HFF-Myc (cell line): Measurements from ENCODE around the gene SLC7A4.

ENCODE experiments used
- DNase-seq: peaks from one replicate; pipeline ENCODE4 v3.0.0-alpha.2; 2011; ENCODE audit warnings: low read depth; ENCODE audit errors: extremely low read depth
- H3K4me3 ChIP-seq: replicated peaks from 2 replicates; pipeline ENCODE4 v1.5.1; 2011; ENCODE audit warnings: low read depth, mild to moderate bottlenecking, control low read depth, low read length
- TF ChIP-seq, protein P1 (sequence below): IDR thresholded peaks from 2 replicates; pipeline ENCODE4 v1.5.1; 2012; ENCODE audit warnings: mild to moderate bottlenecking, low read depth, low read length, control low read depth; ENCODE audit errors: missing control alignments

The SLC7A4 gene

DNA sequence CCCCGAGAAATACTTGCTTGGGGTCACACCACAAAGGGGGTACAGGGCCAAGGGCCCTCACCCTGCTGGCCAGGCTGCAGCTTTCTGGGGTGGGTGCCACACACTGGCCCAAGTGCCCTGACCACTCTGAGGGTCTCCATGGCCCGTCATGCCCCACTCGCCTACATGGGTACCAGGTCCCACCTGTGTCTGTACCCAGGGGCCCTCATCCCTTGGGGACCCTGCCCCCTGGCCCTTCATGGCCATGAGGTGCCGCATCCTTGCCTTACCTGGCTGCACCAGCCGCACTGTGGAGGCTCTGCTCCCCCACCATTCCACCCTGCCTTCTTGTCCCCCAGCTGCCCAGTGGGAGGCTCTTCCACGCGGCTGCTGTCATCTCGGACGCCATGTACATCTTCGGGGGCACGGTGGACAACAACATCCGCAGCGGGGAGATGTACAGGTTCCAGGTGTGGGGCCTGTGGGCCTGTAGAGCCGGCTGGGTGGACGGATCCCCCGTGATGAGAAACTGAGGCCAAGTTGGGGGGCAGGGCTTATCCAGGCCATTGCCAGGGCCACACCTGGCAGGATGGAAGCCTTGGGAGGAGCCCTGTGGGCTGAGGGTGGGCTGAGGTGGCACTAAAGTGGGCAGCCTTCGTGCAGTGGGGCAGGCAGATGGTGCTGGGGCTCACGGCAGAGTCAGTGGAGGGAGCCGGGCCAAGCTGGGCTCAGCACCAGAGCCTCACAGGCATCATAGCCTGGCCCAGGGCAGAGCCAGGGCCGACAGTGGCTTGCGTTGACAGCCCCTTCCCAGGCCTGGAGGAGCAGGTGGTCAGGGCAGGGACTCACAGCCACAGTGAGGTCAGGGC is 39.7 kb downstream of the SLC7A4 start:
- TF ChIP-seq, protein P1, sequence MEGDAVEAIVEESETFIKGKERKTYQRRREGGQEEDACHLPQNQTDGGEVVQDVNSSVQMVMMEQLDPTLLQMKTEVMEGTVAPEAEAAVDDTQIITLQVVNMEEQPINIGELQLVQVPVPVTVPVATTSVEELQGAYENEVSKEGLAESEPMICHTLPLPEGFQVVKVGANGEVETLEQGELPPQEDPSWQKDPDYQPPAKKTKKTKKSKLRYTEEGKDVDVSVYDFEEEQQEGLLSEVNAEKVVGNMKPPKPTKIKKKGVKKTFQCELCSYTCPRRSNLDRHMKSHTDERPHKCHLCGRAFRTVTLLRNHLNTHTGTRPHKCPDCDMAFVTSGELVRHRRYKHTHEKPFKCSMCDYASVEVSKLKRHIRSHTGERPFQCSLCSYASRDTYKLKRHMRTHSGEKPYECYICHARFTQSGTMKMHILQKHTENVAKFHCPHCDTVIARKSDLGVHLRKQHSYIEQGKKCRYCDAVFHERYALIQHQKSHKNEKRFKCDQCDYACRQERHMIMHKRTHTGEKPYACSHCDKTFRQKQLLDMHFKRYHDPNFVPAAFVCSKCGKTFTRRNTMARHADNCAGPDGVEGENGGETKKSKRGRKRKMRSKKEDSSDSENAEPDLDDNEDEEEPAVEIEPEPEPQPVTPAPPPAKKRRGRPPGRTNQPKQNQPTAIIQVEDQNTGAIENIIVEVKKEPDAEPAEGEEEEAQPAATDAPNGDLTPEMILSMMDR, result no peak
- DNase-seq, result no peak

DNA sequence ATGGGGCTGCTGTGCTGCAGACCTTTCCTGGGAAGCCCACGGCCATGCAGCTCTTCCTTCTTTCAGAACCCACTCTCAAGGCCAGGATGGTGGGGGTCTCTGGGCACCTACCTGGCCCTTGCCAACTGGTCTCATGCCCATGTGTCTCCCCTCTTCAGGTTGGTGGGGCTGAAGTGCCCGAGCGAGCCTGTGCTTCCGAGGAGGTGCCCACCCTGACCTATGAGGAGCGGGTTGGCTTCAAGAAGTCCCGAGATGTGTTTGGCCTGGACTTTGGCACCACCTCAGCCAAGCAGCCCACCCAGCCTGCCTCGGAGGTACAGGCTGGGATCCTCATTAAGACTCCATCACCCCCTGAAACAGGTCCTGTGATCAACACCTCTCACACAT is 40.3 kb downstream of the SLC7A4 start:
- H3K4me3 ChIP-seq, result no peak overlapping the region
- TF ChIP-seq, protein P1, result no peak
- DNase-seq, result no peak

More for the DNA sequence above, 39.7 kb downstream of the SLC7A4 start:
- H3K4me3 ChIP-seq, result no peak overlapping the region

DNA sequence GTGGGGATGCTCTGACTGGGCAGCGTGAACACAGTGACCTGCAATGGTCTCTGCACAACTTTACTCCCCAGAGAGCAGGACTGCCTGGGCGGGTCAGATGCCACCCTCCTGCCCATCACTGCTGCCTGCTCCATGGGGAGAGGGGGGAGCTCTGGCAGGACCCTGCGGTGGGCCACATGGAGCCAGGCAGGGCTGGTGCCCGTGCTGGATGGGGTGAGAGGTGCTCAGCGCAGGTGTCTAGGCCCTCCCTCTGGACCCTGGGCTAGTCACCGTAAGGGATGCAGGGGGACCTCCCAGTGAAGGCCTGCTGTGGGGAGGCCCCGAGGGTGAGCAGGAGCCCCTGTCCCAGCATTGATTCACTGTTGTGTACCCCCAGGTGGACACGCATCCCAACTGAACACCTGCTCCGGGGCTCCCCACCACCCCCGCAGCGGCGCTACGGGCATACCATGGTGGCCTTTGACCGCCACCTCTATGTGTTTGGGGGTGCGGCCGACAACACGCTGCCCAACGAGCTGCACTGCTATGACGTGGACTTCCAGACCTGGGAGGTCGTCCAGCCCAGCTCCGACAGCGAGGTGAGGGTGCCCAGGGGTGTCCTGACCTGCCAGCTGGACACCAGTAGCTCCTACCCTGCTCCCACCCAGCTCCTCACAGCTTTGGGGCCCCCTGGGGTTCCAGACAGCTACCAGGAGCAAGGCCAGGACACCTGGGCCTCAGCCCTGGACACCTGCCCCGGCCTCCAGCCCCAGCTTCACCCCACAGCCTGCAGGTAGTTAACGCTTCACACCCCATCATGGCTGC is 40.9 kb downstream of the SLC7A4 start:
- TF ChIP-seq, protein P1, result no peak
- no peak overlapping the region for H3K4me3 ChIP-seq
- no peak for DNase-seq

DNA sequence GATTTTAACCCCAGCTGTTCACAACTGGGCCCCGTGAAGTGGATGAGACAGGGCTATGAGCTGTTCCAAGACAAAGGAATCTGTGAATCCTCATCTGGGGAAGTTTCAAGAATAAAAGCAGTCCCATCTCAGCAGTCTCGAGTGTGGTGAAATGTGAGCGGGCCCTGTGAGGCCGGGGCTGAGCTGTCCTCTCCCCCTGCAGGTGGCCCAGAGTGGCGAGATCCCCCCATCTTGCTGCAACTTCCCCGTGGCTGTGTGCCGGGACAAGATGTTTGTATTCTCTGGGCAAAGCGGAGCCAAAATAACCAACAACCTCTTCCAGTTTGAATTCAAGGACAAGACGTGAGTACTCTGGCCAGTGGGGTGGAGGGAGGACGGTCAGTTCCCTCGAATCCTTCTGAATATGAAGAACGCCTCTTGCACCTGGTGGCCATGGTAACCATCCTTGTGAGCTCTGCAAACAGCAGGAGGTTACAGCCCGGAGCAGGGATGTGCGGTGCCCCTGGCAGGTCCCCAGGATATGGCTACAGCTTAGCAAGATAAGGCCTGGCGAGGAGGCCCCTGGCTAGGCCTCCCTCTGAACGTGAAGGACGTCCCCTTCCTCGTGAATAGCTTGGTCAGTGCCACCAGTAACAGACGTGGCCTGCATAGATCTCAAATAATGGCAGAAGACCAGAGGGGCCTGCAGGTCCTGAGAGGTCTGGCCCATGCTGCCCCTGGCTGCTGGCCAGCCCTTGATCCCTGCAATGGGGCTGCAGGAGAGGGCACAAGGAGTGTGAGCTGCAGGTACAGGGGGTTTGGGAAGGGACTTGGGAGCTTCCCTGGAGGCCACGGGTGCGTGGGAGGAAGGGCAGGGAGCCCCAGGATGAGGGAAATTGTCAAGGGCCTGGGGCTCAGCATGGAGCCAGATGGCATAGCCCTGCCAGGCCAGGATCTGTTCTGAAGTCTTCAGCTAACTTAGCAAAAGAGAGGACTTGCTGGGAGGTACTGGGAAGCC is 41.9 kb downstream of the SLC7A4 start:
- TF ChIP-seq, protein P1, result no peak
- DNase-seq, result no peak
- no peak overlapping the region for H3K4me3 ChIP-seq

DNA sequence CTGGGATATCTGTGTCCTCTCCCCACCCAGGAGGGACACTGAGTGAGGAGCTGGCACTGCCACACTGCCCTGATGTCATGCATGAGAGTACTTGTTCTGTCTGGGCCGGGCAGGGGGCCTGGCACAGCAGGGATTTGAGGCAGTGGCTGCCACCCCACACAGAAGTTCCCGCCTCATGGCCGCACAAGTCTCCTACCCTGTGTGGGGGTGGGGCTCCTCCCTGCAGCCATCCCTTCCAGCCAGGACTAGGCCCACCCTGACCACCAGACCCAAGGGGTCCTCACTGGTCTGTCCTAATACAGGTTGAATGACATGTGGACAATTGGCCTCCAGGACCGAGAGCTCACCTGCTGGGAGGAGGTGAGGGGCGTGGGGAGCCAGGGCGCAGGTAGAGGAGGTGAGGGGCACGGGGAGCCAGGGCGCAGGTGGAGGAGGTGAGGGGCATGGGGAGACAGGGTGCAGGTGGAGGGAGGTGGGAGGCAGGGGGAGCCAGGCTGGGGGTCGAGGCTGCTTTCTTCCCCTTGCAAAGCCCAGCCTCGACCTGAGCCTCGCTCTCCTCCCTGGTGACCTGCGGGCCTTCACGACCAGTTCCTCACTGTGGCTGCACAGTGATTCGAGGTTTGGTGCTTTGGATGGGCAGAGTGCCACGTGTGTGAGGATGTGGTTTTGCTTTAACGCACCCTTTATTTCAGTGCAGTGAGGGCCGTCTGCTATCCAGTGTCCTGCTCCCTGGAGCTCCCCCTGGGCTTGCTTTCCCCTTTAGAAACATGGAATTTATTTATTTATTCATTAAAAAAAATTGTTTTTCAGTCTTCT is 42.8 kb downstream of the SLC7A4 start:
- TF ChIP-seq, protein P1, result no peak
- H3K4me3 ChIP-seq, result no peak overlapping the region
- no peak for DNase-seq
